Mucosa of descending colon (tissue), 3 donors: ENCODE results near the gene SPTBN1. TPM values are rescaled to one million over a fixed set of nuclear protein-coding genes. Genes with fewer than 3 reads are reported as not detected.

Source experiments
- ATAC-seq: fragments of 200-7000 bp; cut with Tn5 transposase; one replicate; pipeline ENCODE4 v1.9.1; 2020; ENCODE audit warnings: mild to moderate bottlenecking, moderate library complexity
- DNase-seq, 3 donors: peaks; one replicate each; pipeline ENCODE4 v3.0.0-alpha.2; 2020
- H3K36me3 ChIP-seq: fragments of 200-600 bp; one replicate; pipeline ENCODE4 v1.8.0; 2021; ENCODE audit warnings: low read depth, mild to moderate bottlenecking
- H3K4me1 ChIP-seq: fragments of 200-600 bp; one replicate; pipeline ENCODE4 v1.8.0; 2021; ENCODE audit warnings: low read depth, mild to moderate bottlenecking
- H3K4me3 ChIP-seq: fragments of 200-600 bp; one replicate; pipeline ENCODE4 v1.8.0; 2021; ENCODE audit warnings: mild to moderate bottlenecking
- H3K9me3 ChIP-seq: fragments of 200-600 bp; one replicate; pipeline ENCODE4 v1.8.0; 2021; ENCODE audit warnings: mild to moderate bottlenecking
- CTCF ChIP-seq: fragments of 200-600 bp; IDR thresholded peaks from one replicate; pipeline ENCODE4 v1.8.0; 2022; ENCODE audit warnings: antibody characterized with exemption, mild to moderate bottlenecking
- intact Hi-C, 2 donors: fragments of 100-400 bp; cut with DNase I in 1 of 2; cut with micrococcal nuclease in 1 of 2; formaldehyde crosslinking; loops; one replicate each; pipeline versions ENCODE4 v1.11.0 to v1.11.1; 2022; cut with DNase I, micrococcal nuclease
- total RNA-seq, 3 donors: library from RNA; stranded (reverse); fragmentation: NEBNext Ultra II Directional in 2 of 3; extraction: Animal tissue kit (Norgen Biotek cat#: 25700) in 2 of 3; gene quantifications; one replicate each; pipeline versions ENCODE4 v1.2.1 to v1.2.4, GENCODE V29; 2021 to 2023
- donor health status: DM: no; HTN: no; CAD: no; lungs with moderate emphysema.
- donor health status: DM: no; HTN: no; CAD: no.
- donor health status: DM: no; HTN: yes; CAD: no.

SPTBN1 gene
- total RNA-seq, 3 donors from 2014 or later: 237 to 396 (median 392) TPM

GRCh38 chr2:54566896-54567295 is 110.8 kb downstream of the SPTBN1 start:
- no peak for DNase-seq
- Histone ChIP-seq H3K9me3 (no peaks in the 10 kb centered on the region), H3K36me3 (no peaks in the 10 kb centered on the region), H3K4me1 (peaks cover 56% of the 10 kb centered on the region), H3K4me3 (no peak overlapping the region)
- no peak for TF ChIP-seq CTCF
- no peak for ATAC-seq
- intact Hi-C loops: no loop called here

GRCh38 chr2:54568876-54569321 is 112.8 kb downstream of the SPTBN1 start:
- Histone ChIP-seq H3K4me1 (peaks cover 66% of the 10 kb centered on the region), H3K4me3 (no peak overlapping the region), H3K36me3 (no peaks in the 10 kb centered on the region), H3K9me3 (no peaks in the 10 kb centered on the region)
- ATAC-seq (peak; percentile 14), DNase-seq (peak in 1 of 3 donors; percentile 75)
- intact Hi-C loops: no loop called here
- TF ChIP-seq CTCF: no peak

GRCh38 chr2:54569745-54570301 is 113.7 kb downstream of the SPTBN1 start:
- ATAC-seq: peak; percentile 32
- intact Hi-C loops: no loop called here
- Histone ChIP-seq H3K9me3 (no peaks in the 10 kb centered on the region), H3K36me3 (peaks cover 3% of the 10 kb centered on the region), H3K4me1 (peaks cover 75% of the 10 kb centered on the region), H3K4me3 (no peak overlapping the region)
- peak; percentile 63 to 86 (median 78) for DNase-seq
- TF ChIP-seq CTCF: no peak

- no peak overlapping the region for H3K4me3 ChIP-seq
- DNase-seq (no peak), ATAC-seq (no peak)
- intact Hi-C loops: no loop called here
- H3K9me3 ChIP-seq: no peaks in the 10 kb centered on the region
- TF ChIP-seq CTCF: no peak
- peaks cover 3% of the 10 kb centered on the region for H3K36me3 ChIP-seq
- peaks cover 80% of the 10 kb centered on the region for H3K4me1 ChIP-seq
These were observed 114.3 kb downstream of the SPTBN1 start for GRCh38 chr2:54570321-54570855.

GRCh38 chr2:54570925-54571694 is 115.0 kb downstream of the SPTBN1 start:
- Histone ChIP-seq H3K9me3 (no peaks in the 10 kb centered on the region), H3K4me3 (no peak overlapping the region), H3K4me1 (peaks cover 87% of the 10 kb centered on the region), H3K36me3 (peaks cover 3% of the 10 kb centered on the region)
- intact Hi-C loops: no loop called here
- ATAC-seq (peak; percentile 23), DNase-seq (peak; percentile 69 to 77 (median 74))
- no peak for TF ChIP-seq CTCF
